GM21515 (cell line): Measurements from ENCODE around the gene PCARE.

Experiments used
- ATAC-seq: cut with Tn5 transposase; IDR thresholded peaks from one replicate; pipeline ENCODE4 v1.9.1; 2021; ENCODE audit not compliant: unreplicated experiment

PCARE gene

GRCh38 chr2:29063646-29064345, 10.5 kb downstream of the PCARE start:
- ATAC-seq = no peak

GRCh38 chr2:29063056-29063455, 11.3 kb downstream of the PCARE start:
- no peak for ATAC-seq

- no peak for ATAC-seq
These were observed 12.0 kb downstream of the PCARE start for GRCh38 chr2:29062371-29062770.

- ATAC-seq = no peak
These were observed 12.7 kb downstream of the PCARE start for GRCh38 chr2:29061616-29062015.

- ATAC-seq = no peak
These were observed 13.1 kb downstream of the PCARE start for GRCh38 chr2:29061176-29061575.

- no peak for ATAC-seq
These were observed 13.9 kb downstream of the PCARE start for GRCh38 chr2:29060441-29060840.

- no peak for ATAC-seq
These were observed 14.7 kb downstream of the PCARE start for GRCh38 chr2:29059624-29060023.

- no peak for ATAC-seq
These were observed 17.3 kb downstream of the PCARE start for GRCh38 chr2:29057006-29057405.

- no peak for ATAC-seq
These were observed 17.9 kb downstream of the PCARE start for GRCh38 chr2:29056452-29056851.

GRCh38 chr2:29055601-29056000, 18.7 kb downstream of the PCARE start:
- no peak for ATAC-seq

GRCh38 chr2:29054430-29054829, 19.9 kb downstream of the PCARE start:
- no peak for ATAC-seq

- no peak for ATAC-seq
These were observed 20.5 kb downstream of the PCARE start for GRCh38 chr2:29053670-29054400.

GRCh38 chr2:29053223-29053622, 21.1 kb downstream of the PCARE start:
- ATAC-seq = no peak

GRCh38 chr2:29052807-29053206, 21.5 kb downstream of the PCARE start:
- ATAC-seq = no peak

GRCh38 chr2:29051730-29052129, 22.6 kb downstream of the PCARE start:
- ATAC-seq = no peak

GRCh38 chr2:29050591-29050990, 23.7 kb downstream of the PCARE start:
- ATAC-seq = no peak

- ATAC-seq = no peak
These were observed 27.1 kb downstream of the PCARE start for GRCh38 chr2:29047083-29047845.

GRCh38 chr2:29046321-29046720, 28.0 kb downstream of the PCARE start:
- no peak for ATAC-seq

GRCh38 chr2:29044459-29044858, 29.9 kb downstream of the PCARE start:
- ATAC-seq = no peak

- ATAC-seq = no peak
These were observed 31.7 kb downstream of the PCARE start for GRCh38 chr2:29042561-29043075.

GRCh38 chr2:29041161-29041660, 33.1 kb downstream of the PCARE start:
- ATAC-seq = no peak
